ENCODE measurements around the gene PCED1A. TPM values are rescaled to one million over a fixed set of nuclear protein-coding genes. Genes with fewer than 3 reads are reported as not detected.

The PCED1A gene
- total and polyA plus RNA-seq, 2 of the 8 experiments (the other 6 are each of a cell fraction or from before 2014, with no cell fraction given): 13.4 to 18.9 TPM

DNA sequence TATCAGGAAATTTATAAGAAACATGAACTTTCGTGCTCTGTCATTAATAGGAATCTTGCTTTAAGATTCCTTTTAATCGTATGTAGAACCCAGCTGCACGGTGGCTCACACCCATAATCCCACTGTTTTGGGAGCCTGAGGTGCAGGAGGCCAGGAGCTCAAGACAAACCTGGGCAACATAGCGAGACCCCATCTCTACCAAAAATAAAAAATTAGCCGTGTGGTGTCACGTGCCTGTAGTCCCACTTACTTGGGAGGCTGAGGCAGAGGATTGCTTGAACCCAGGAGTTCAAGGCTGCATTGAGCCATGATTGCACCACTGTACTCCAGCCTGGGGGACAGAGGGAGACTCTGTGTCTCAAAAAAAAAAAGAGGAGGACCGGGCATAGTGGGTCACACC, 40.2 kb upstream of the PCED1A start:
- 88% methylated on average over 6 of the region's 7 CpGs; no CpG with 5 or more reads in 1 of the 2 experiments for WGBS, 2 experiments (ENCODE audit: extremely low coverage in 1 of 2, insufficient coverage in 1 of 2, insufficient read length in 1 of 2, insufficient replicate concordance in 2 of 2, low coverage in 1 of 2, low lambda C conversion rate in 2 of 2, missing lambda C conversion rate in 1 of 2)
- no peak for TF ChIP-seq SRF (IDR thresholded peaks at IDR 0.05; ENCODE audit: low read depth, low read length)
- TF ChIP-seq MAFK (IDR thresholded peaks at IDR 0.05; ENCODE audit: low read depth, low read length): no peak
- no peak for TF ChIP-seq YY1 (IDR thresholded peaks at IDR 0.05; ENCODE audit: low read depth, low read length)
- no peak for TF ChIP-seq ZNF274 (IDR thresholded peaks at IDR 0.05; ENCODE audit: borderline replicate concordance, extremely low read depth, low read length)
- no peak for TF ChIP-seq SUZ12 (IDR thresholded peaks at IDR 0.05; ENCODE audit: low read length)
- TF ChIP-seq, protein P1, sequence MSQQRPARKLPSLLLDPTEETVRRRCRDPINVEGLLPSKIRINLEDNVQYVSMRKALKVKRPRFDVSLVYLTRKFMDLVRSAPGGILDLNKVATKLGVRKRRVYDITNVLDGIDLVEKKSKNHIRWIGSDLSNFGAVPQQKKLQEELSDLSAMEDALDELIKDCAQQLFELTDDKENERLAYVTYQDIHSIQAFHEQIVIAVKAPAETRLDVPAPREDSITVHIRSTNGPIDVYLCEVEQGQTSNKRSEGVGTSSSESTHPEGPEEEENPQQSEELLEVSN (IDR thresholded peaks at IDR 0.05): no peak
- no peak for TF ChIP-seq BCL11A (IDR thresholded peaks at IDR 0.05; ENCODE audit: low read depth in 2 of 2, low read length in 2 of 2)
- no peak overlapping the region for H2BK15ac ChIP-seq (ENCODE audit: low read length)
- H3K9me3 ChIP-seq (ENCODE audit: insufficient read depth in 2 of 2, low read depth in 1 of 2, low read length in 1 of 2): no peaks in the 10 kb centered on the region
- no peak overlapping the region for H3K56ac ChIP-seq (replicated peaks; ENCODE audit: insufficient read length, low read depth, low read length)
- DNase-seq (ENCODE audit: low read depth in 1 of 2, low spot score in 2 of 2): no peak
- no peak overlapping the region for H4K5ac ChIP-seq (ENCODE audit: insufficient read length, low read depth, low read length)
- H3K79me2 ChIP-seq (ENCODE audit: control insufficient read depth in 1 of 2, insufficient read depth in 2 of 2, low read length in 2 of 2): peaks cover 3 to 83% of the 10 kb centered on the region in 2 experiments; a peak in 3 of 4 replicates
- H3K27ac ChIP-seq (ENCODE audit: low read depth, low read length): no peak overlapping the region
- POLR2A ChIA-PET (ENCODE audit: partially characterized antibody): no interaction called here
- no peaks in the 10 kb centered on the region for H3K79me1 ChIP-seq (ENCODE audit: low read depth, low read length)
- H3K18ac ChIP-seq (ENCODE audit: extremely low read depth, low read length): no peak overlapping the region
- no peaks in the 10 kb centered on the region for H3K27me3 ChIP-seq (replicated peaks in 1 of 4; ENCODE audit: control insufficient read depth in 3 of 4, extremely low read depth in 1 of 4, insufficient read depth in 3 of 4, low read length in 3 of 4)
- H2BK20ac ChIP-seq (ENCODE audit: low read length): no peak overlapping the region
- H4K91ac ChIP-seq (replicated peaks; ENCODE audit: insufficient read length, low read length): no peak overlapping the region
- H3K4me1 ChIP-seq (replicated peaks in 1 of 4; ENCODE audit: control insufficient read depth in 3 of 4, insufficient read depth in 4 of 4, low read length in 3 of 4): peaks cover 0 to 5% (median 0%) of the 10 kb centered on the region in 4 experiments; a peak in 1 of 7 replicates
- peaks cover 1 to 4% of the 10 kb centered on the region in 2 experiments for H4K20me1 ChIP-seq (replicated peaks in 1 of 2; ENCODE audit: control insufficient read depth in 1 of 2, insufficient read depth in 2 of 2, low read length in 2 of 2)
- no peak overlapping the region for H2AK5ac ChIP-seq (ENCODE audit: low read depth, low read length)
- H4K8ac ChIP-seq (ENCODE audit: extremely low read depth, insufficient read depth, low read length): no peak overlapping the region
- CTCF ChIA-PET (ENCODE audit: partially characterized antibody): no interaction called here
- no peak overlapping the region for H3K9ac ChIP-seq (replicated peaks in 1 of 4; ENCODE audit: extremely low read depth in 1 of 4, low read depth in 3 of 4, low read length in 3 of 4)
- H2BK5ac ChIP-seq (ENCODE audit: low read depth, low read length): no peak overlapping the region
- no peak overlapping the region for H3K4me3 ChIP-seq (ENCODE audit: extremely low read depth in 1 of 4, insufficient read depth in 2 of 4, low read depth in 3 of 4, low read length in 4 of 4)
- H3K36me3 ChIP-seq (ENCODE audit: control insufficient read depth in 2 of 4, insufficient read depth in 4 of 4, low read length in 3 of 4): 0 out of 8 replicates have a peak, but pooled peaks cover 0 to under 1% (median 0%) of the 10 kb centered on the region in 4 experiments
- H3K14ac ChIP-seq (ENCODE audit: insufficient read length): no peak overlapping the region
- H2AFZ ChIP-seq (ENCODE audit: low read length): no peak overlapping the region
- H2BK12ac ChIP-seq (ENCODE audit: low read depth, low read length): no peak overlapping the region
- H3K4me2 ChIP-seq (ENCODE audit: insufficient read depth in 1 of 2, low read depth in 2 of 2, low read length in 2 of 2): no peak overlapping the region
- no peak overlapping the region for H2BK120ac ChIP-seq (replicated peaks; ENCODE audit: low read depth, low read length)
- H3K23ac ChIP-seq (ENCODE audit: insufficient read length): no peak overlapping the region
- no peak for FAIRE-seq
- no peak overlapping the region for H3K4ac ChIP-seq (replicated peaks; ENCODE audit: insufficient read length, low read depth, low read length)
- H3K23me2 ChIP-seq (ENCODE audit: low read depth, low read length): no peaks in the 10 kb centered on the region

Measured in H1 (cell line).